ENCODE data around the gene HMCN2.

GRCh38 chr9:130265431-130266235 is at the start of gene HMCN2:
- TF ChIP-seq CTCF (IDR thresholded peaks at IDR 0.05) (peak in 2 of 4 experiments; percentile 8 to 14), POLR2A (IDR thresholded peaks at IDR 0.05) (peak; percentile 14 to 33), POLR2AphosphoS5 (IDR thresholded peaks at IDR 0.05) (peak; percentile 71), EP300 (IDR thresholded peaks at IDR 0.05) (no peak)
